RWPE2 (cell line): Measurements from ENCODE around the gene COMMD7.

Experiments used
- ATAC-seq: fragments of 200-7000 bp; cut with Tn5 transposase; 3 replicates; pipeline ENCODE4 v1.9.1; 2021; ENCODE audit warnings: low read depth
- DNase-seq: peaks from one replicate; pipeline ENCODE4 v3.0.0-alpha.2; 2020; ENCODE audit warnings: low spot score
- H3K27ac ChIP-seq: fragments of 450-650 bp; 2 replicates; pipeline ENCODE4 v1.5.1; 2017; ENCODE audit warnings: mild to moderate bottlenecking; ENCODE audit not compliant: poor library complexity, severe bottlenecking
- H3K27me3 ChIP-seq: fragments of 250-450 bp; sonication (Bioruptor Pico); 2 replicates; pipeline ENCODE4 v1.5.1; 2021; ENCODE audit warnings: mild to moderate bottlenecking, moderate library complexity; ENCODE audit not compliant: insufficient read depth, poor library complexity, severe bottlenecking
- H3K36me3 ChIP-seq: fragments of 250-450 bp; sonication (Bioruptor Pico); 2 replicates; pipeline ENCODE4 v1.5.1; 2020; ENCODE audit warnings: low read depth, mild to moderate bottlenecking, moderate library complexity
- H3K4me1 ChIP-seq: fragments of 250-450 bp; sonication (Bioruptor Pico); 2 replicates; pipeline ENCODE4 v1.5.1; 2021; ENCODE audit warnings: mild to moderate bottlenecking, moderate library complexity; ENCODE audit not compliant: insufficient read depth, poor library complexity, severe bottlenecking
- H3K4me3 ChIP-seq: fragments of 250-450 bp; sonication (Bioruptor Pico); 2 replicates; pipeline ENCODE4 v1.5.1; 2021; ENCODE audit warnings: mild to moderate bottlenecking, moderate library complexity; ENCODE audit not compliant: severe bottlenecking
- H3K9me3 ChIP-seq: fragments of 250-450 bp; sonication (Bioruptor Pico); 2 replicates; pipeline ENCODE4 v1.5.1; 2021; ENCODE audit warnings: mild to moderate bottlenecking, moderate library complexity; ENCODE audit not compliant: severe bottlenecking
- CTCF ChIP-seq: fragments of 450-650 bp; IDR thresholded peaks from one replicate; pipeline ENCODE4 v1.5.1; 2017; ENCODE audit warnings: mild to moderate bottlenecking, moderate library complexity; ENCODE audit not compliant: poor library complexity, severe bottlenecking

The COMMD7 gene

DNA sequence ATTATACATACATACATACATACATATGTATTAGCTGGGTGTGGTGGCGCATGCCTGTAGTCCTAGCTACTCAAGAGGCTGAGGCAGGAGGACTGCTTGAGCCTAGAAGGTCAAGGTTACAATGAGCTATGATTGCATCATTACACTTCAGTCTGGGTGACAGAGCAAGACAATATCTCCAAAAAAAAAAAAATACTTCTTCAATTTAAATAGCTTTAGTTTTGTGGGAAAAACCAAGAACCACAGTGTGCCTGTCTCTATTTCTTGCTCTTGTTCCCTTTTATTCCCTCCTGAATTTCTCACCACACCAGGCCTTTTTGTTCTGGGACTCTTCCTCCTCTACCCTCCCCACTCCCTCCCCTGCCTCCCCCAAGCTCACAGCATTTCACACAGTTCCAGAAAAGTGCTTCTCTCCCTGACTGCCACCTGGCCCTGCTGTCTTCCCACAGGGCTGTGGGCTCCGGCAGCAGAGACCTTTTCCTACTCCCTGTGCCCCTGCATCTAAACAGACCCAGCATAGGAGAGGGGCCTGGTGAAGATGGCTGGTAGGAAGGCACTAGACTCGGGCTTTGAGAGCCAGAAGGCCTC is 70.8 kb downstream of the COMMD7 start:
- no peaks in the 10 kb centered on the region for H3K9me3 ChIP-seq
- H3K4me1 ChIP-seq, result peaks cover 7% of the 10 kb centered on the region
- no peaks in the 10 kb centered on the region for H3K36me3 ChIP-seq
- no peak overlapping the region for H3K27ac ChIP-seq
- TF ChIP-seq CTCF, result no peak
- ATAC-seq, result no peak
- H3K4me3 ChIP-seq, result no peak overlapping the region
- no peaks in the 10 kb centered on the region for H3K27me3 ChIP-seq
- DNase-seq, result no peak

GRCh38 chr20:32670773-32671455 is 72.4 kb downstream of the COMMD7 start:
- ATAC-seq (no peak), DNase-seq (no peak)
- Histone ChIP-seq H3K4me1 (peaks cover 9% of the 10 kb centered on the region), H3K36me3 (no peaks in the 10 kb centered on the region), H3K27ac (no peak overlapping the region), H3K27me3 (no peaks in the 10 kb centered on the region), H3K9me3 (no peaks in the 10 kb centered on the region), H3K4me3 (no peak overlapping the region)
- no peak for TF ChIP-seq CTCF

- H3K36me3 ChIP-seq, result no peaks in the 10 kb centered on the region
- 0 out of 3 replicates have a peak, but pooled peaks have one; percentile 2 for ATAC-seq
- H3K27me3 ChIP-seq, result no peaks in the 10 kb centered on the region
- no peak for DNase-seq
- H3K4me1 ChIP-seq, result peaks cover 9% of the 10 kb centered on the region
- TF ChIP-seq CTCF, result no peak
- no peaks in the 10 kb centered on the region for H3K9me3 ChIP-seq
- no peak overlapping the region for H3K27ac ChIP-seq
- no peak overlapping the region for H3K4me3 ChIP-seq
These were observed 76.2 kb downstream of the COMMD7 start for GRCh38 chr20:32667027-32667426.

DNA sequence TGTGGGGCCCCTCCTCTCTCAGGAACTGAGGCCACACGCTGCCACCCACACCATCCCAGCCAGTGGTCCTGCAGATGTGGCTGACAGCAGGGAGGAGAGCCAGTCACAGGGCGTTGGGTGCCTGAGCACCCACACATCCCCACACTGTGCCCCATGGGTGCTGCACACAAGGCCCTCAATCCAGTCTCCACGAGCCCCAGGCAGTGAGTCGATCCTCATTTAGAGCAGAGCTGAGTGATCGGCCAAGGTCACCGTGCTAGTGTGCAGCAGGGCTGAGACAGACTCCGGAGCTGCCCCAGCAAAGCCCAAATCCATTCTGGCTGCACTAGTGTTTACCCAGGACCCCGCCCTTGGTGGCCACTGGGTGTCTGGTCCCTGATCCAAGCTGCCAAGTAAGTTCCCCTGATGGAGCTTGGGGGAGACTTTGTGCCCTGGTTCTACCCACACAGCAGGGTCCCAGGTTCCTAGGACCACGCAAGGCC is 78.5 kb downstream of the COMMD7 start:
- Histone ChIP-seq H3K27me3 (no peaks in the 10 kb centered on the region), H3K9me3 (no peaks in the 10 kb centered on the region), H3K4me1 (peaks cover 9% of the 10 kb centered on the region), H3K27ac (no peak overlapping the region), H3K36me3 (no peaks in the 10 kb centered on the region), H3K4me3 (no peak overlapping the region)
- TF ChIP-seq CTCF, result no peak
- DNase-seq (peak; percentile 76), ATAC-seq (peak; percentile 27; the same call in 2 of the 3 replicates)
